Fibroblast of skin of left biceps (primary cell): Measurements from ENCODE around the gene CENPL.
"Not testable (repeated sequence)": the region's sequence is repeated elsewhere in the genome, so short reads cannot be mapped to it uniquely, and the experiment has no call there.

Experiments used
- DNase-seq, 2 experiments: peaks; one replicate each; pipeline ENCODE4 v3.0.0-alpha.2; 2013; ENCODE audit warnings: low read depth in 2 of 2

Gene CENPL

GRCh38 chr1:173857363-173857917 is 32.8 kb upstream of the CENPL start:
- DNase-seq, result no peak

GRCh38 chr1:173856903-173857302 is 32.2 kb upstream of the CENPL start:
- DNase-seq, result no peak

- no peak for DNase-seq
These were observed 31.3 kb upstream of the CENPL start for GRCh38 chr1:173856014-173856413.

GRCh38 chr1:173853074-173853473 is 28.4 kb upstream of the CENPL start:
- DNase-seq, result no peak

- DNase-seq, result no peak
These were observed 27.4 kb upstream of the CENPL start for GRCh38 chr1:173852105-173852504.

GRCh38 chr1:173832748-173833147 is 8.1 kb upstream of the CENPL start:
- DNase-seq, result no peak

GRCh38 chr1:173827611-173828010 is 2.9 kb upstream of the CENPL start:
- DNase-seq, result no peak

- DNase-seq, result no peak
These were observed 835 bp downstream of the CENPL start for GRCh38 chr1:173823781-173824314.

GRCh38 chr1:173821680-173822079 is 3.0 kb downstream of the CENPL start:
- DNase-seq, result no peak

- no peak for DNase-seq
These were observed 6.2 kb downstream of the CENPL start for GRCh38 chr1:173818459-173818858.

- DNase-seq, result not testable (repeated sequence)
These were observed 11.0 kb downstream of the CENPL start for GRCh38 chr1:173813654-173814053.

GRCh38 chr1:173802961-173803360 is 21.7 kb downstream of the CENPL start:
- DNase-seq, result no peak

- DNase-seq, result not testable (repeated sequence)
These were observed 24.7 kb downstream of the CENPL start for GRCh38 chr1:173799995-173800394.

GRCh38 chr1:173798078-173798477 is 26.6 kb downstream of the CENPL start:
- DNase-seq, result no peak

GRCh38 chr1:173789841-173790240 is 34.8 kb downstream of the CENPL start:
- no peak for DNase-seq

- DNase-seq, result no peak
These were observed 39.7 kb downstream of the CENPL start for GRCh38 chr1:173784997-173785396.

- DNase-seq, result peak; percentile 3 to 5
These were observed 44.7 kb downstream of the CENPL start for GRCh38 chr1:173779936-173780335.

GRCh38 chr1:173775578-173776226 is 49.0 kb downstream of the CENPL start:
- no peak for DNase-seq

GRCh38 chr1:173771560-173771959 is 53.1 kb downstream of the CENPL start:
- no peak for DNase-seq

- not testable (repeated sequence) for DNase-seq
These were observed 54.4 kb downstream of the CENPL start for GRCh38 chr1:173770330-173770729.

- DNase-seq, result no peak
These were observed 55.9 kb downstream of the CENPL start for GRCh38 chr1:173768827-173769226.

- no peak for DNase-seq
These were observed 56.5 kb downstream of the CENPL start for GRCh38 chr1:173768206-173768605.

GRCh38 chr1:173764331-173764730 is 60.4 kb downstream of the CENPL start:
- not testable (repeated sequence) for DNase-seq

GRCh38 chr1:173758980-173759379 is 65.7 kb downstream of the CENPL start:
- no peak for DNase-seq
